MM.1S (cell line): ENCODE results near the gene ST3GAL3.

Experiments used
- EZH2 ChIP-seq: fragments of 300-600 bp; sonication (generic); optimal IDR thresholded peaks from 2 replicates; pipeline ENCODE3; 2017; ENCODE audit warnings: low read depth, mild to moderate bottlenecking, antibody characterized with exemption, low read length, mixed read lengths
- EZH2phosphoT487 ChIP-seq: fragments of 300-600 bp; sonication (generic); IDR thresholded peaks from 2 replicates; pipeline ENCODE4 v1.6.1; 2018; ENCODE audit warnings: antibody characterized with exemption, low read length
- TF ChIP-seq, protein P1 (sequence below): fragments of 300-600 bp; sonication (generic); IDR thresholded peaks from 2 replicates; pipeline ENCODE4 v1.5.1; 2016; ENCODE audit warnings: antibody characterized with exemption, low read length, mixed read lengths

DNA sequence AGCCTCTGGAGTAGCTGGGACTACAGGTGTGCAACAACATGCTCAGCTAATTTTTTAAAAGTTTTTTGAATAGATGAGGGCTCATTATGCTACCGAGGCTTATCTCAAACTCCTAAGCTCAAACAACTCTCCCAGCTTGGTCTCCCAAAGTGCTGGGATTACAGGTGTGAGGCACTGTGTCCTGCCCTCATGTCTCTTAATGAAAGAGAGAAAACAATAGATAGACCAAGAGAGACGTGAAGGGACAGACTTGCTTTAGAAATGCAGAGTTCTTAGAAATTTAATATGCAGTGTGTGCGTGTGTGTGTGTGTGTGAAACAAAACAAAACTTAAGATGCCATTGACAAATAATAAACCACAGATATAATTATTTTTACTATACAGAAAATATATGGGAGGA is 105.2 kb downstream of the ST3GAL3 start:
- TF ChIP-seq, protein P1, sequence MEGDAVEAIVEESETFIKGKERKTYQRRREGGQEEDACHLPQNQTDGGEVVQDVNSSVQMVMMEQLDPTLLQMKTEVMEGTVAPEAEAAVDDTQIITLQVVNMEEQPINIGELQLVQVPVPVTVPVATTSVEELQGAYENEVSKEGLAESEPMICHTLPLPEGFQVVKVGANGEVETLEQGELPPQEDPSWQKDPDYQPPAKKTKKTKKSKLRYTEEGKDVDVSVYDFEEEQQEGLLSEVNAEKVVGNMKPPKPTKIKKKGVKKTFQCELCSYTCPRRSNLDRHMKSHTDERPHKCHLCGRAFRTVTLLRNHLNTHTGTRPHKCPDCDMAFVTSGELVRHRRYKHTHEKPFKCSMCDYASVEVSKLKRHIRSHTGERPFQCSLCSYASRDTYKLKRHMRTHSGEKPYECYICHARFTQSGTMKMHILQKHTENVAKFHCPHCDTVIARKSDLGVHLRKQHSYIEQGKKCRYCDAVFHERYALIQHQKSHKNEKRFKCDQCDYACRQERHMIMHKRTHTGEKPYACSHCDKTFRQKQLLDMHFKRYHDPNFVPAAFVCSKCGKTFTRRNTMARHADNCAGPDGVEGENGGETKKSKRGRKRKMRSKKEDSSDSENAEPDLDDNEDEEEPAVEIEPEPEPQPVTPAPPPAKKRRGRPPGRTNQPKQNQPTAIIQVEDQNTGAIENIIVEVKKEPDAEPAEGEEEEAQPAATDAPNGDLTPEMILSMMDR, result no peak
- TF ChIP-seq EZH2 (no peak), EZH2phosphoT487 (no peak)
